GM12874 (cell line): ENCODE results near the gene AGMO.

ENCODE experiments used
- CTCF ChIP-seq: IDR thresholded peaks from 2 replicates; pipeline ENCODE4 v1.5.1; 2011; ENCODE audit warnings: low read depth, mild to moderate bottlenecking, control low read depth, low read length, moderate library complexity; ENCODE audit not compliant: insufficient read depth

Gene AGMO

GRCh38 chr7:15417341-15417988 is 144.3 kb downstream of the AGMO start:
- TF ChIP-seq CTCF = no peak

GRCh38 chr7:15411019-15411418 is 150.8 kb downstream of the AGMO start:
- TF ChIP-seq CTCF = no peak

- TF ChIP-seq CTCF = no peak
Measured at GRCh38 chr7:15407910-15408309, 153.9 kb downstream of the AGMO start.

- TF ChIP-seq CTCF = no peak
Measured at GRCh38 chr7:15403751-15404150, 158.1 kb downstream of the AGMO start.

GRCh38 chr7:15403315-15403714 is 158.5 kb downstream of the AGMO start:
- no peak for TF ChIP-seq CTCF

- TF ChIP-seq CTCF = no peak
Measured at GRCh38 chr7:15402436-15403136, 159.2 kb downstream of the AGMO start.

GRCh38 chr7:15400440-15400839 is 161.4 kb downstream of the AGMO start:
- no peak for TF ChIP-seq CTCF
